ENCODE measurements around the gene SFI1.

DNA sequence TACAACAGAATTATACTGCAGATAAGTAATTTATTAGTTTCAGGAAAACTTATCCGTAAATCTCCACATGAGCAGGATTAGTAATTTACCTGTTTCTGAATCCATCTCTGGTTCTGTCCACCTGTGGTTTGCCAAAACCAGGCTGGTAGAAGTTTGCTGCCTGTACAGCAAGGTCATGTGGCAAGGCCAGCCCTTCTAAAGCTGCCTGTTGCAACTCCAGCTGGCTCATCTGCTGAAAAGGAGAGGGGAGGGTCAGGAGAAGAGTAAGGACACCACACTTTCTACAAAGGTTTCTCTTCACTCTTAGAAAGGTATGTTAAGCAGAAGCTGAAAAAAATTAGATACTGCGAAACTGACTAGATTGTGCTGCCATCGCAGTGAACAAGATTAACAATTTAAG lies 49.0 kb upstream of the SFI1 start:
- TF ChIP-seq CTCF (conservative IDR thresholded peaks at IDR 0.05 in 1 of 2, IDR thresholded peaks at IDR 0.05 in 1 of 2; ENCODE audit: extremely low read depth in 1 of 2, insufficient read depth in 1 of 2, low read depth in 1 of 2, low read length in 2 of 2): no peak
- no peak for TF ChIP-seq EZH2 (IDR thresholded peaks at IDR 0.05; ENCODE audit: borderline replicate concordance, low read length)

Data from mammary epithelial cell (primary cell).